ENCODE data around the gene C2orf76. TPM values are rescaled to one million over a fixed set of nuclear protein-coding genes. Genes with fewer than 3 reads are reported as not detected.

C2orf76 gene
- total and polyA plus RNA-seq, 2 experiments from 2014 or later, result 5.8 to 21.6 TPM

- TF ChIP-seq JUNB (IDR thresholded peaks at IDR 0.05; ENCODE audit: unreplicated experiment), result no peak
- TF ChIP-seq ZNF114 (CRISPR knock-in tag; IDR thresholded peaks at IDR 0.05), result no peak
- no peak for TF ChIP-seq REST (IDR thresholded peaks at IDR 0.05; ENCODE audit: unreplicated experiment)
- TF ChIP-seq ZNF462 (CRISPR knock-in tag; IDR thresholded peaks at IDR 0.05), result no peak
- TF ChIP-seq ZNF331 (CRISPR knock-in tag; IDR thresholded peaks at IDR 0.05; ENCODE audit: low read depth), result no peak
- TF ChIP-seq CREB1 (CRISPR knock-in tag; IDR thresholded peaks at IDR 0.05; ENCODE audit: low read depth), result 0 out of 2 replicates have a peak, but pooled peaks have one; percentile 42
- TF ChIP-seq POLR2AphosphoS5 (IDR thresholded peaks at IDR 0.05; ENCODE audit: low read depth), result 0 out of 2 replicates have a peak, but pooled peaks have one; percentile 12
- 0 out of 2 replicates have a peak, but pooled peaks have one; percentile 25 for TF ChIP-seq NANOG (IDR thresholded peaks at IDR 0.05; ENCODE audit: borderline replicate concordance)
- H3K4me3 ChIP-seq, result peak overlapping the region; percentile 29
- no peaks in the 10 kb centered on the region for H3K79me2 ChIP-seq (replicated peaks; ENCODE audit: insufficient read depth)
- H3K4me2 ChIP-seq, result peak overlapping the region; percentile 55
- H3F3A ChIP-seq (replicated peaks; ENCODE audit: low read depth), result peaks cover 6% of the 10 kb centered on the region; the same call in 1 of the 2 replicates
- H3K36me3 ChIP-seq (ENCODE audit: insufficient read depth), result 0 out of 2 replicates have a peak, but pooled peaks cover 5% of the 10 kb centered on the region
- H2AFZ ChIP-seq, result no peak overlapping the region
- peaks cover 43% of the 10 kb centered on the region for H3K4me1 ChIP-seq (ENCODE audit: insufficient read depth)
- peak overlapping the region; percentile 86 for H3K27ac ChIP-seq (ENCODE audit: low read depth)
- Mint-ChIP-seq H3K27me3 (ENCODE audit: insufficient read depth, low read depth, poor library complexity) (peaks cover 11% of the 10 kb centered on the region), H3K9me3 (no peaks in the 10 kb centered on the region), H3K36me3 (ENCODE audit: low read depth) (peaks cover 32% of the 10 kb centered on the region), H3K4me3 (peak overlapping the region; percentile 36; the same call in 1 of the 3 replicates), H3K27ac (peak overlapping the region; percentile 94), H3K4me1 (peaks cover 57% of the 10 kb centered on the region)
- ATAC-seq (peak; percentile 81), DNase-seq (ENCODE audit: low spot score) (peak; percentile 77)
- no peaks in the 10 kb centered on the region for H3K9me2 ChIP-seq (ENCODE audit: insufficient read depth)
- H3K27me3 ChIP-seq (ENCODE audit: insufficient read depth), result no peaks in the 10 kb centered on the region
- no peaks in the 10 kb centered on the region for H4K20me1 ChIP-seq (replicated peaks; ENCODE audit: insufficient read depth)
Observed at GRCh38 chr2:119255760-119256581, 110.7 kb downstream of the C2orf76 start.

All from GM23338 (cell line).